ENCODE data around the gene UBA1.
A peak's percentile ranks its signal among the peaks of the same experiment; 100 is the strongest.

UBA1 gene

GRCh38 chrX:47187106-47187677, 6.4 kb upstream of the UBA1 start:
- DNase-seq (ENCODE audit: low read depth, low spot score) = no peak

GRCh38 chrX:47189906-47190305, 3.7 kb upstream of the UBA1 start:
- DNase-seq (ENCODE audit: low read depth, low spot score) = no peak

GRCh38 chrX:47190445-47191269, 3.0 kb upstream of the UBA1 start:
- peak; percentile 92 for DNase-seq (ENCODE audit: low read depth, low spot score)

GRCh38 chrX:47191331-47191730, 2.3 kb upstream of the UBA1 start:
- no peak for DNase-seq (ENCODE audit: low read depth, low spot score)

GRCh38 chrX:47191806-47192401, 1.7 kb upstream of the UBA1 start:
- no peak for DNase-seq (ENCODE audit: low read depth, low spot score)

GRCh38 chrX:47194194-47194787, 662 bp downstream of the UBA1 start:
- DNase-seq (ENCODE audit: low read depth, low spot score) = no peak

GRCh38 chrX:47196098-47196497, 2.5 kb downstream of the UBA1 start:
- DNase-seq (ENCODE audit: low read depth, low spot score) = no peak

- DNase-seq (ENCODE audit: low read depth, low spot score) = no peak
Observed at GRCh38 chrX:47197526-47197925, 3.9 kb downstream of the UBA1 start.

- peak; percentile 72 for DNase-seq (ENCODE audit: low read depth, low spot score)
Observed at GRCh38 chrX:47198026-47198686, 4.5 kb downstream of the UBA1 start.

- DNase-seq (ENCODE audit: low read depth, low spot score) = no peak
Observed at GRCh38 chrX:47198687-47199080, 5.1 kb downstream of the UBA1 start.

GRCh38 chrX:47199286-47199685, 5.7 kb downstream of the UBA1 start:
- no peak for DNase-seq (ENCODE audit: low read depth, low spot score)

GRCh38 chrX:47200385-47201150, 6.9 kb downstream of the UBA1 start:
- DNase-seq (ENCODE audit: low read depth, low spot score) = peak; percentile 50

GRCh38 chrX:47201345-47201944, 7.8 kb downstream of the UBA1 start:
- DNase-seq (ENCODE audit: low read depth, low spot score) = no peak

GRCh38 chrX:47202316-47202715, 8.7 kb downstream of the UBA1 start:
- no peak for DNase-seq (ENCODE audit: low read depth, low spot score)

- no peak for DNase-seq (ENCODE audit: low read depth, low spot score)
Observed at GRCh38 chrX:47202877-47203276, 9.2 kb downstream of the UBA1 start.

GRCh38 chrX:47204970-47205369, 11.3 kb downstream of the UBA1 start:
- DNase-seq (ENCODE audit: low read depth, low spot score) = no peak

- no peak for DNase-seq (ENCODE audit: low read depth, low spot score)
Observed at GRCh38 chrX:47206316-47206715, 12.7 kb downstream of the UBA1 start.

GRCh38 chrX:47208108-47208507, 14.5 kb downstream of the UBA1 start:
- DNase-seq (ENCODE audit: low read depth, low spot score) = no peak

GRCh38 chrX:47209508-47210238, 16.0 kb downstream of the UBA1 start:
- no peak for DNase-seq (ENCODE audit: low read depth, low spot score)

Measured in astrocyte of the hippocampus (primary cell).